SK-N-SH (cell line): ENCODE results near the gene DCP2. TPM values are rescaled to one million over a fixed set of nuclear protein-coding genes. Genes with fewer than 3 reads are reported as not detected.

Source experiments
- CTCF ChIA-PET: fragments of 300-600, 350-600 bp; formaldehyde crosslinking; extraction: SDS; loops from one replicate; lab custom pipeline; 2021; lab: Yijun Ruan, JAX
- POLR2A ChIA-PET: fragments of 350-600 bp; sonication (Branson Sonifier 250); formaldehyde crosslinking; extraction: SDS; loops from one replicate; lab custom pipeline; 2020; ENCODE audit warnings: antibody characterized with exemption, inconsistent platforms; lab: Yijun Ruan, JAX
- DNase-seq: peaks from one replicate; pipeline ENCODE4 v3.0.0; 2012
- H2AFZ ChIP-seq: fragments of 200-600 bp; sonication (generic); 2 replicates; pipeline ENCODE4 v1.8.1; 2016; ENCODE audit warnings: antibody characterized with exemption, mild to moderate bottlenecking, low read depth
- H3F3A ChIP-seq: fragments of 200-600 bp; sonication (generic); replicated peaks from 2 replicates; pipeline ENCODE3; 2016; ENCODE audit warnings: antibody characterized with exemption, mild to moderate bottlenecking; ENCODE audit not compliant: insufficient read depth
- H3K27ac ChIP-seq, 2 experiments: fragments of 200-500 bp in 1 of 2; fragments of 200-600 bp in 1 of 2; sonication (Bioruptor generic) in 1 of 2; sonication (generic), shearing (Covaris generic) in 1 of 2; 2 replicates each; pipeline versions ENCODE4 v1.5.1 to v1.6.1; 2014 to 2016; ENCODE audit warnings: low read depth in 2 of 2, inconsistent platforms in 1 of 2, low read length in 1 of 2, mild to moderate bottlenecking in 1 of 2, mixed read lengths in 1 of 2
- H3K27me3 ChIP-seq: fragments of 200-600 bp; sonication (generic), shearing (Covaris generic); 2 replicates; pipeline ENCODE4 v1.6.1; 2016; ENCODE audit warnings: mixed run types; ENCODE audit not compliant: insufficient read depth
- H3K36me3 ChIP-seq, 2 experiments: fragments of 200-500 bp in 1 of 2; fragments of 200-600 bp in 1 of 2; sonication (Bioruptor generic) in 1 of 2; sonication (generic) in 1 of 2; replicated peaks in 1 of 2; 2 replicates each; pipeline versions ENCODE3 to v1.5.1; 2014 to 2016; ENCODE audit warnings: low read length in 1 of 2, mild to moderate bottlenecking in 1 of 2; ENCODE audit not compliant: insufficient read depth in 2 of 2, control insufficient read depth in 1 of 2
- H3K4me1 ChIP-seq, 2 experiments: fragments of 200-500 bp in 1 of 2; fragments of 200-600 bp in 1 of 2; sonication (Bioruptor generic) in 1 of 2; sonication (generic), shearing (Covaris generic) in 1 of 2; 2 replicates each; pipeline versions ENCODE4 v1.5.1 to v1.6.1; 2014 to 2016; ENCODE audit warnings: low read depth in 1 of 2, low read length in 1 of 2, mixed run types in 1 of 2; ENCODE audit not compliant: insufficient read depth in 2 of 2, control insufficient read depth in 1 of 2
- H3K4me2 ChIP-seq: fragments of 200-600 bp; sonication (generic), shearing (Covaris generic); 2 replicates; pipeline ENCODE4 v1.6.1; 2017; ENCODE audit warnings: mixed run types
- H3K4me3 ChIP-seq, 2 experiments: fragments of 200-500 bp in 1 of 2; fragments of 200-600 bp in 1 of 2; sonication (Bioruptor generic) in 1 of 2; sonication (generic), shearing (Covaris generic) in 1 of 2; 2 replicates each; pipeline versions ENCODE4 v1.5.1 to v1.8.1; 2014 to 2016; ENCODE audit warnings: low read depth in 2 of 2, inconsistent platforms in 1 of 2, low read length in 1 of 2, mild to moderate bottlenecking in 1 of 2, mixed read lengths in 1 of 2, moderate library complexity in 1 of 2
- H3K79me2 ChIP-seq: fragments of 200-600 bp; sonication (generic); 2 replicates; pipeline ENCODE4 v1.8.1; 2017; ENCODE audit warnings: mild to moderate bottlenecking; ENCODE audit not compliant: insufficient read depth
- H3K9ac ChIP-seq: fragments of 200-600 bp; sonication (generic); 2 replicates; pipeline ENCODE4 v1.6.1; 2017; ENCODE audit warnings: mixed run types
- H3K9me2 ChIP-seq: fragments of 200-600 bp; sonication (generic); 2 replicates; pipeline ENCODE4 v1.6.1; 2017; ENCODE audit warnings: mixed run types
- H3K9me3 ChIP-seq: fragments of 200-600 bp; sonication (generic); 2 replicates; pipeline ENCODE4 v1.6.1; 2017; ENCODE audit warnings: mixed run types, mild to moderate bottlenecking, moderate library complexity
- H4K20me1 ChIP-seq: fragments of 200-600 bp; sonication (generic); 2 replicates; pipeline ENCODE4 v1.6.1; 2017; ENCODE audit warnings: mild to moderate bottlenecking, mixed run types; ENCODE audit not compliant: insufficient read depth
- ELF1 ChIP-seq: IDR thresholded peaks from 2 replicates; pipeline ENCODE4 v1.4.0; 2012
- EZH2phosphoT487 ChIP-seq: fragments of 200-600 bp; sonication (generic); IDR thresholded peaks from 2 replicates; pipeline ENCODE4 v1.6.1; 2017; ENCODE audit warnings: low read depth, mixed run types, mild to moderate bottlenecking, antibody characterized with exemption, moderate library complexity, borderline replicate concordance
- FOXJ3 ChIP-seq: sonication (generic); formaldehyde crosslinking; IDR thresholded peaks from 2 replicates; pipeline ENCODE4 v1.5.1; 2020; ENCODE audit warnings: mild to moderate bottlenecking, missing genetic modification reagents
- FOXM1 ChIP-seq: IDR thresholded peaks from 2 replicates; pipeline ENCODE4 v1.4.0; 2012; ENCODE audit warnings: low read depth, mild to moderate bottlenecking
- GABPA ChIP-seq: IDR thresholded peaks from 2 replicates; pipeline ENCODE4 v1.4.0; 2012; ENCODE audit warnings: low read depth, mild to moderate bottlenecking
- IRF3 ChIP-seq: fragments of 150-350 bp; IDR thresholded peaks from 2 replicates; pipeline ENCODE4 v1.6.1; 2016; ENCODE audit warnings: mild to moderate bottlenecking, low read depth, low read length
- JUND ChIP-seq: IDR thresholded peaks from 2 replicates; pipeline ENCODE4 v1.4.0; 2012
- MAX ChIP-seq: IDR thresholded peaks from 2 replicates; pipeline ENCODE4 v1.4.0; 2012; ENCODE audit warnings: low read depth
- PBX3 ChIP-seq: IDR thresholded peaks from 2 replicates; pipeline ENCODE4; 2012
- POLR2AphosphoS5 ChIP-seq: IDR thresholded peaks from 2 replicates; pipeline ENCODE4 v1.6.1; 2012; ENCODE audit warnings: low read depth, low read length
- RFX5 ChIP-seq: IDR thresholded peaks from 2 replicates; pipeline ENCODE4 v1.6.1; 2012; ENCODE audit warnings: mild to moderate bottlenecking, improper control_type of control experiment, low read length
- SIN3A ChIP-seq: IDR thresholded peaks from 2 replicates; pipeline ENCODE4 v1.6.1; 2012; ENCODE audit warnings: low read depth, mild to moderate bottlenecking, low read length, moderate library complexity, borderline replicate concordance
- SMC3 ChIP-seq: IDR thresholded peaks from 2 replicates; pipeline ENCODE4 v1.6.1; 2012; ENCODE audit warnings: low read depth, low read length, improper control_type of control experiment
- TCF12 ChIP-seq: IDR thresholded peaks from 2 replicates; pipeline ENCODE4 v1.4.0; 2012
- TEAD4 ChIP-seq: IDR thresholded peaks from 2 replicates; pipeline ENCODE4 v1.4.0; 2012; ENCODE audit warnings: mild to moderate bottlenecking, borderline replicate concordance; ENCODE audit not compliant: insufficient read depth
- USF1 ChIP-seq: IDR thresholded peaks from 2 replicates; pipeline ENCODE4 v1.4.0; 2012; ENCODE audit warnings: low read depth, borderline replicate concordance
- USF2 ChIP-seq: fragments of 150-350 bp; IDR thresholded peaks from 2 replicates; pipeline ENCODE4 v1.6.1; 2017; ENCODE audit warnings: antibody characterized with exemption, low read length, low read depth, borderline replicate concordance
- YY1 ChIP-seq: IDR thresholded peaks from 2 replicates; pipeline ENCODE4 v1.4.0; 2012; ENCODE audit warnings: low read depth, mild to moderate bottlenecking
- ZBTB33 ChIP-seq: IDR thresholded peaks from 2 replicates; pipeline ENCODE4 v1.4.0; 2012; ENCODE audit warnings: low read depth, borderline replicate concordance
- WGBS: methylation state at CpG from one replicate; pipeline ENCODE4 v1.1.6; 2017; ENCODE audit warnings: low lambda C conversion rate; 5-methylcytosine and 5-hydroxymethylcytosine counted together
- polyA plus RNA-seq, 3 experiments: library from polyadenylated mRNA; depleted of rRNA; stranded (reverse); fragments of >200 nt; gene quantifications; 2 replicates each; pipeline ENCODE4 v1.2.3, GENCODE V29; 2012

The DCP2 gene
- polyA plus RNA-seq, 1 of the 3 experiments (the other 2 are of a cell fraction): 6.0 TPM

GRCh38 chr5:112973036-112973435 lies 3.6 kb upstream of the DCP2 start:
- Histone ChIP-seq H3K4me2 (no peak overlapping the region), H3K9me3 (no peaks in the 10 kb centered on the region), H3K27me3 (no peaks in the 10 kb centered on the region), H2AFZ (no peak overlapping the region), H3K79me2 (peaks cover 14% of the 10 kb centered on the region), H3K4me3 (no peak overlapping the region), H3K9me2 (no peaks in the 10 kb centered on the region), H3K36me3 (no peaks in the 10 kb centered on the region), H3K9ac (no peak overlapping the region), H3K27ac (no peak overlapping the region), H3K4me1 (peaks cover 0 to 6% of the 10 kb centered on the region in 2 experiments; a peak in 2 of 4 replicates), H3F3A (no peaks in the 10 kb centered on the region), H4K20me1 (no peaks in the 10 kb centered on the region)
- 75% methylated on average over 1 of the region's 1 CpG for WGBS
- ChIA-PET CTCF (interaction anchor here (1.3 kb wide), 1 partner anchor 23 kb away, joined by 3 read pairs; no protein-coding TSS in a partner anchor), POLR2A (no interaction called here)
- no peak for DNase-seq
- TF ChIP-seq PBX3: no peak
- no peak for TF ChIP-seq FOXM1
- no peak for TF ChIP-seq TEAD4
- TF ChIP-seq TCF12: no peak
- no peak for TF ChIP-seq USF1
- TF ChIP-seq EZH2phosphoT487: no peak
- no peak for TF ChIP-seq FOXJ3 (CRISPR knock-in tag)
- TF ChIP-seq SIN3A: no peak
- TF ChIP-seq MAX: no peak
- TF ChIP-seq YY1: no peak
- no peak for TF ChIP-seq USF2
- TF ChIP-seq JUND: no peak
- TF ChIP-seq POLR2AphosphoS5: no peak
- no peak for TF ChIP-seq RFX5
- no peak for TF ChIP-seq ELF1
- TF ChIP-seq IRF3: no peak
- TF ChIP-seq ZBTB33: no peak
- TF ChIP-seq GABPA: no peak
- no peak for TF ChIP-seq SMC3
